ENCODE measurements around the gene COL26A1.
"Not testable (repeated sequence)": the region's sequence is repeated elsewhere in the genome, so short reads cannot be mapped to it uniquely, and the experiment has no call there.

GRCh38 chr7:101490439-101490838, 127.8 kb downstream of the COL26A1 start:
- TF ChIP-seq CTCF, POLR2A, POLR2AphosphoS5 (IDR thresholded peaks at IDR 0.05): not testable (repeated sequence)
